ENCODE measurements around the gene ATP13A2.

ATP13A2 gene

GRCh38 chr1:17011439-17012307, at the start of gene ATP13A2:
Gene ATP13A2 (minus strand): TSS chr1:17011928. CDS start chr1:17011738, 190 bp downstream.
- DNase-seq (peak; percentile 87), ATAC-seq (peak; percentile 97)

- ATAC-seq (no peak), DNase-seq (no peak)
Measured at GRCh38 chr1:17061486-17061885, 49.8 kb upstream of the ATP13A2 start.

- ATAC-seq (no peak), DNase-seq (no peak)
Measured at GRCh38 chr1:17060306-17060749, 48.6 kb upstream of the ATP13A2 start.

- DNase-seq = peak; percentile 47
Measured at GRCh38 chr1:17059391-17060305, 47.9 kb upstream of the ATP13A2 start.

GRCh38 chr1:17056551-17056950, 44.8 kb upstream of the ATP13A2 start:
- ATAC-seq = no peak
- DNase-seq = no peak

More at GRCh38 chr1:17059391-17060305, 47.9 kb upstream of the ATP13A2 start:
- ATAC-seq = peak; percentile 78

- DNase-seq = no peak
- ATAC-seq = no peak
Measured at GRCh38 chr1:17055801-17056200, 44.1 kb upstream of the ATP13A2 start.

GRCh38 chr1:17053685-17054410, 42.1 kb upstream of the ATP13A2 start, which contains the start of gene SDHB:
Gene SDHB (minus strand): TSS chr1:17054032. CDS start chr1:17054019, 13 bp downstream.
- peak; percentile 99 for DNase-seq
- ATAC-seq = peak; percentile 100

- ATAC-seq (no peak), DNase-seq (peak; percentile 12)
Measured at GRCh38 chr1:17053086-17053684, 41.5 kb upstream of the ATP13A2 start.

- ATAC-seq = no peak
- no peak for DNase-seq
Measured at GRCh38 chr1:17052641-17053040, 40.9 kb upstream of the ATP13A2 start.

- DNase-seq = no peak
- no peak for ATAC-seq
Measured at GRCh38 chr1:17052038-17052437, 40.3 kb upstream of the ATP13A2 start.

GRCh38 chr1:17047924-17048323, 36.2 kb upstream of the ATP13A2 start:
- DNase-seq = no peak
- no peak for ATAC-seq

- DNase-seq (no peak), ATAC-seq (no peak)
Measured at GRCh38 chr1:17046334-17046657, 34.6 kb upstream of the ATP13A2 start.

GRCh38 chr1:17045634-17046333, 34.1 kb upstream of the ATP13A2 start:
- ATAC-seq (no peak), DNase-seq (no peak)

GRCh38 chr1:17045150-17045549, 33.4 kb upstream of the ATP13A2 start:
- no peak for DNase-seq
- no peak for ATAC-seq

GRCh38 chr1:17043676-17044075, 31.9 kb upstream of the ATP13A2 start:
- ATAC-seq = no peak

GRCh38 chr1:17040135-17040534, 28.4 kb upstream of the ATP13A2 start:
- DNase-seq (no peak), ATAC-seq (no peak)

More at GRCh38 chr1:17043676-17044075, 31.9 kb upstream of the ATP13A2 start:
- no peak for DNase-seq

GRCh38 chr1:17039522-17039921, 27.8 kb upstream of the ATP13A2 start:
- DNase-seq = no peak
- ATAC-seq = no peak

- ATAC-seq (no peak), DNase-seq (no peak)
Measured at GRCh38 chr1:17033481-17033880, 21.8 kb upstream of the ATP13A2 start.

- ATAC-seq = no peak
- no peak for DNase-seq
Measured at GRCh38 chr1:17032741-17033140, 21.0 kb upstream of the ATP13A2 start.

- no peak for DNase-seq
- ATAC-seq = no peak
Measured at GRCh38 chr1:17031436-17031835, 19.7 kb upstream of the ATP13A2 start.

GRCh38 chr1:17030206-17030605, 18.5 kb upstream of the ATP13A2 start:
- no peak for DNase-seq
- no peak for ATAC-seq
